ENCODE data around the gene TPSG1. TPM values are rescaled to one million over a fixed set of nuclear protein-coding genes. Genes with fewer than 3 reads are reported as not detected.

The TPSG1 gene
- total and polyA plus RNA-seq, 2 of the 13 experiments (the other 11 are each of a cell fraction or from before 2014, with no cell fraction given), result not detected

DNA sequence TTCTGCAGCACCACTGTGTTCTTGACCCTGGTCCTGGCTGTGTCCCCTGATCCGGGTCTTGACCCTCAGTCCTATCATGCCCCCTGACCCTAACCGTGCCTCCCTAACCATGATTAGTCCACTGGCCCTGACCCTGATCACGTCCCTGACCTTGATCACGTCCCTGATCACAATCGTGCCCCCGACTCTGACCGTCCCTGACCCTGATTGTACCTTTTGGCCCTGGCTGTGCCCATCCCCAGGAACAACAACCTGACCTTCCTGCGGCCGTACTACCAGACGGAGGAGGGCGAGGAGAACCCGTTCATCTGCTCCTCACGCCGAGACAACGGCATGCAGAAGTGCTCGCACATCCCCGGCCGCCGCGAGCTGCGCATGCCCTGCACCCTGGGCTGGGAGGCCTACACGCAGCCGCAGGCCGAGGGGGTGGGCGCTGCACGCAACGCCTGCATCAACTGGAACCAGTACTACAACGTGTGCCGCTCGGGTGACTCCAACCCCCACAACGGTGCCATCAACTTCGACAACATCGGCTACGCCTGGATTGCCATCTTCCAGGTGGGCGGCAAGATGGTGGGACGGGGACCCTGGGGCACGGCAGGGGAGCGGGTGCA lies 24.9 kb downstream of the TPSG1 start:
- H3K4me2 ChIP-seq (ENCODE audit: low read depth, low read length), result no peak overlapping the region
- POLR2A ChIA-PET, result no interaction called here
- no peaks in the 10 kb centered on the region for H3K79me2 ChIP-seq (ENCODE audit: insufficient read depth, low read length)
- no peak for DNase-seq (ENCODE audit: low spot score)
- no TSS peak for BruUV-seq (replicated peaks)
- 76% methylated on average over 29 of the region's 38 CpGs for WGBS (ENCODE audit: low lambda C conversion rate)
- no peak overlapping the region for H3K9ac ChIP-seq (ENCODE audit: insufficient read depth, low read depth, low read length)
- H3K4me1 ChIP-seq (ENCODE audit: insufficient read depth, low read length), result peaks cover 22% of the 10 kb centered on the region
- in situ Hi-C loops (cut with HindIII; ENCODE audit: extremely low pct_ligation_motif_present, low pct_unique_long_range_greater_than_20kb), result loop anchor here (25.0 kb wide), 1 partner anchor 388 kb away; the partner anchor contains the start of gene GNG13
- TF ChIP-seq ZNF709 (CRISPR knock-in tag; IDR thresholded peaks at IDR 0.05) (no peak), ARNT (IDR thresholded peaks at IDR 0.05) (no peak), TIGD3 (CRISPR knock-in tag; IDR thresholded peaks at IDR 0.05; ENCODE audit: borderline replicate concordance) (no peak)
- intact Hi-C loops (cut with micrococcal nuclease; ENCODE audit: unreplicated experiment), result no loop called here
- H2AFZ ChIP-seq (ENCODE audit: low read length), result no peak overlapping the region
- no peak overlapping the region for H3K4me3 ChIP-seq (replicated peaks in 1 of 3; ENCODE audit: insufficient read depth in 1 of 3, low read depth in 2 of 3, low read length in 3 of 3)
- H3K36me3 ChIP-seq (replicated peaks in 1 of 2; ENCODE audit: control insufficient read depth in 1 of 2, insufficient read depth in 2 of 2, low read length in 2 of 2), result no peaks in the 10 kb centered on the region
- no peak for ATAC-seq
- no peak for FAIRE-seq
- no peak overlapping the region for H3K27ac ChIP-seq (ENCODE audit: extremely low read length, insufficient read depth, low read length)
- CTCF ChIA-PET (ENCODE audit: low intra/inter-chr PET ratio, low total read pairs), result no interaction called here
- H4K20me1 ChIP-seq (ENCODE audit: insufficient read depth, low read length), result peaks cover 15% of the 10 kb centered on the region; the same call in 1 of the 2 replicates
- no peaks in the 10 kb centered on the region for H3K9me3 ChIP-seq (ENCODE audit: low read length)
- H3K27me3 ChIP-seq (ENCODE audit: control insufficient read depth in 1 of 2, insufficient read depth in 2 of 2, low read length in 2 of 2), result peaks cover 2 to 20% of the 10 kb centered on the region in 2 experiments; a peak in 3 of 5 replicates

GRCh38 chr16:1199347-1200013 lies 25.6 kb downstream of the TPSG1 start:
- no peak overlapping the region for H3K4me3 ChIP-seq (replicated peaks in 1 of 3; ENCODE audit: insufficient read depth in 1 of 3, low read depth in 2 of 3, low read length in 3 of 3)
- intact Hi-C loops (cut with micrococcal nuclease; ENCODE audit: unreplicated experiment) (no loop called here), in situ Hi-C loops (cut with HindIII; ENCODE audit: extremely low pct_ligation_motif_present, low pct_unique_long_range_greater_than_20kb) (loop anchor here (5.0 to 25.0 kb wide), 2 partner anchors 87 to 387 kb away; partner anchors contain the start of gene GNG13)
- no TSS peak for BruUV-seq (replicated peaks)
- FAIRE-seq (no peak), DNase-seq (ENCODE audit: low spot score) (no peak), ATAC-seq (no peak)
- no peaks in the 10 kb centered on the region for H3K79me2 ChIP-seq (ENCODE audit: insufficient read depth, low read length)
- H3K27ac ChIP-seq (ENCODE audit: extremely low read length, insufficient read depth, low read length), result no peak overlapping the region
- H3K9me3 ChIP-seq (ENCODE audit: low read length), result no peaks in the 10 kb centered on the region
- CTCF ChIA-PET (ENCODE audit: low intra/inter-chr PET ratio, low total read pairs), result no interaction called here
- no peak overlapping the region for H3K9ac ChIP-seq (ENCODE audit: insufficient read depth, low read depth, low read length)
- WGBS (ENCODE audit: low lambda C conversion rate), result 42% methylated on average over 14 of the region's 19 CpGs
- H3K36me3 ChIP-seq (replicated peaks in 1 of 2; ENCODE audit: control insufficient read depth in 1 of 2, insufficient read depth in 2 of 2, low read length in 2 of 2), result no peaks in the 10 kb centered on the region
- no peak overlapping the region for H2AFZ ChIP-seq (ENCODE audit: low read length)
- H3K27me3 ChIP-seq (ENCODE audit: control insufficient read depth in 1 of 2, insufficient read depth in 2 of 2, low read length in 2 of 2), result peaks cover 2 to 18% of the 10 kb centered on the region in 2 experiments; a peak in 3 of 5 replicates
- peaks cover 15% of the 10 kb centered on the region; the same call in 1 of the 2 replicates for H4K20me1 ChIP-seq (ENCODE audit: insufficient read depth, low read length)
- H3K4me1 ChIP-seq (ENCODE audit: insufficient read depth, low read length), result peaks cover 22% of the 10 kb centered on the region
- H3K4me2 ChIP-seq (ENCODE audit: low read depth, low read length), result no peak overlapping the region
- POLR2A ChIA-PET, result no interaction called here
- no peak for TF ChIP-seq ZBTB4 (CRISPR knock-in tag; IDR thresholded peaks at IDR 0.05; ENCODE audit: borderline replicate concordance)
- no peak for TF ChIP-seq ZBTB39 (CRISPR knock-in tag; IDR thresholded peaks at IDR 0.05)
- no peak for TF ChIP-seq ZNF136 (CRISPR knock-in tag; IDR thresholded peaks at IDR 0.05; ENCODE audit: low read depth)

All from HepG2 (cell line).